HUES64 (cell line): ENCODE data around the gene LEKR1.

Experiments used
- H3K27ac ChIP-seq: 2 replicates; pipeline ENCODE4 v1.7.0; 2013; ENCODE audit warnings: low read depth, low read length, inconsistent platforms
- H3K27me3 ChIP-seq: 2 replicates; pipeline ENCODE4 v1.6.1; 2013; ENCODE audit warnings: mild to moderate bottlenecking, low read length; ENCODE audit not compliant: insufficient read depth
- H3K36me3 ChIP-seq: 2 replicates; pipeline ENCODE4 v1.6.1; 2013; ENCODE audit warnings: mild to moderate bottlenecking, low read length; ENCODE audit not compliant: insufficient read depth
- H3K4me1 ChIP-seq: 2 replicates; pipeline ENCODE4 v1.6.1; 2013; ENCODE audit warnings: mild to moderate bottlenecking, low read length, moderate library complexity; ENCODE audit not compliant: insufficient read depth
- H3K4me3 ChIP-seq: 2 replicates; pipeline ENCODE4 v1.5.1; 2013; ENCODE audit warnings: mild to moderate bottlenecking, low read length, moderate library complexity
- H3K9ac ChIP-seq: 2 replicates; pipeline ENCODE4 v1.6.1; 2013; ENCODE audit warnings: mild to moderate bottlenecking, low read depth, low read length
- H3K9me3 ChIP-seq: 2 replicates; pipeline ENCODE4 v1.6.1; 2013; ENCODE audit warnings: low read depth, low read length; ENCODE audit not compliant: insufficient read depth
- WGBS: fragments of 150-250, 120-280 bp; methylation state at CpG from one replicate; pipeline ENCODE4 v1.1.7; 2013; ENCODE audit warnings: missing lambda C conversion rate; 5-methylcytosine and 5-hydroxymethylcytosine counted together

LEKR1 gene

DNA sequence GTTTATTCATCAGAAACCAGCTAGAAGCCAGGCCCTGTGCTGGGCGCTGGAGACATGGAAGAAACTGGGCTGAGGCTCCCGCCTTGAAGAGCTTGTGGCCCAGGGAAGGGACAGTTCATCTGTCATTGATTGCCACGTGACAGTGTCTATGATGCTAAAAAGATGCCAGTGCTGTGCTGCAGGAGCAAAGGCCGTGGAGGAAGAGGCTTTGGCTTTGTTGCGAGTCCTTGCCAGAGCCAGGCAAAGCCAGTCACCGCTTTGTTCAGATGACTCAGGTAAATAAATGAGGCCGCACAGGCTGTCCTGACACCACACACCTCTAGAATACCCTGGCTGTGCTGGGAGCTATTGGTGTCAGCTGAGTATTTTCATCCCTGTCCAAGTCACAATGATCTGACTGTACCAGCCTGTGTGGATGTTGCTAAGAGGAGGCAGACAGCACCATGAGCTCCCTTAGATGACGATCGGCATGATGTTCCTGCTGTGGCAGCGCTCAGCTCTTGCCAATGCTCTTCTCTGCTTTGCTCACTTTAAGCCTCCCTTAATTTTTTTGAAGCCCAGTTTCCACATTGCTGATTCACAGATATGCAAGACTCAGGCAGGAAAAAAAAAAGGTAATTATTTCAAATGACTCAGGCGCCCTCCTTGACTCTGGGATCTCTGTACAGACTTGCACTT, 256.3 kb downstream of the LEKR1 start:
- H3K9ac ChIP-seq, result no peak overlapping the region
- H3K36me3 ChIP-seq, result no peaks in the 10 kb centered on the region
- H3K4me3 ChIP-seq, result 0 out of 2 replicates have a peak overlapping the region, but pooled peaks have one; percentile 1
- 82% methylated on average over 11 of the region's 11 CpGs for WGBS
- H3K27ac ChIP-seq, result no peak overlapping the region
- H3K27me3 ChIP-seq, result peaks cover 5% of the 10 kb centered on the region
- no peaks in the 10 kb centered on the region for H3K9me3 ChIP-seq
- peaks cover 12% of the 10 kb centered on the region for H3K4me1 ChIP-seq

GRCh38 chr3:157083824-157084223, 257.7 kb downstream of the LEKR1 start:
- Histone ChIP-seq H3K4me1 (peaks cover 23% of the 10 kb centered on the region), H3K27ac (no peak overlapping the region), H3K4me3 (no peak overlapping the region), H3K27me3 (peaks cover 5% of the 10 kb centered on the region), H3K9ac (no peak overlapping the region), H3K36me3 (no peaks in the 10 kb centered on the region), H3K9me3 (no peaks in the 10 kb centered on the region)
- 91% methylated on average over 1 of the region's 1 CpG for WGBS

- Histone ChIP-seq H3K4me1 (peaks cover 31% of the 10 kb centered on the region), H3K27me3 (peaks cover 12% of the 10 kb centered on the region), H3K4me3 (no peak overlapping the region), H3K9ac (no peak overlapping the region), H3K36me3 (no peaks in the 10 kb centered on the region), H3K27ac (no peak overlapping the region), H3K9me3 (no peaks in the 10 kb centered on the region)
- 92% methylated on average over 6 of the region's 6 CpGs for WGBS
Measured at GRCh38 chr3:157086060-157086750, 260.1 kb downstream of the LEKR1 start.

DNA sequence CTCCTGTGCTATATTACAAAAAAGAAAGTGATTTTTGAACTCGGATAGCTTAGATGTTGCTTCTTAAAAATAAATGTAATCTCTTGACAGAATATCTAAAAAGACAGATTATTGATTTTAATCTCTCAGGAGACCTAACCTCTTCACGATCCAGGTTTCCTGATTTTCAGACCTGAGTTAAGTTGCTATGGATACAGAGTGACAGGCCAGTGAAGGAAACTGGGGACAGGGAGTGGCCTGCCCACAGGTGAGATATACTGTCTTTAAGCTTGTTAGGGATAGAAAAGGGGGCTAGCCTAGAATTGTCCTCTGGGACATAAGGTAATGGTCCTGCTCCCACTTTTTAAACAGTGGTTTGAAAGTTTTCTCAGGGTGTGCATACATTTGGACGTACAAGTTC, 260.6 kb downstream of the LEKR1 start:
- Histone ChIP-seq H3K27me3 (peaks cover 12% of the 10 kb centered on the region), H3K27ac (no peak overlapping the region), H3K36me3 (no peaks in the 10 kb centered on the region), H3K9ac (no peak overlapping the region), H3K4me1 (peaks cover 31% of the 10 kb centered on the region), H3K4me3 (no peak overlapping the region), H3K9me3 (no peaks in the 10 kb centered on the region)
- WGBS, result 89% methylated on average over 1 of the region's 3 CpGs

DNA sequence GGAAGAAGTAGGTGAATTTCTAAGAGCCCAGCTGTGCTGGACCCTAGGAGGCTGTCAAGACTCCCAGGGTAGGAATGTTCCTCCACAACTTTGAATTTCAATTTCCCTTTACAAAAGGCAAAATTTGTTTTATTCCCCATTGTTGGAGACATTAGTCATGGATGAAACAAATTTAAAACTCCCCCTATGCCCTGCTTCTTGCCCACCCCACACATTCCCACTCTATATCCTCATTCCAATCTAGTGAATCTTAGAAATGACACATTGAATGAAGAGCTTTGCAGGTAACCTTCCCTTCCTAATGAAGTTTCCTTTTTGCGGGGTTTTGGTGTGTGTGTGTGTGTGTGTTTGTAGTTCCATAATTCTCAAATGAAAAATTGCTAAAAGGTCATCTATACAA, 261.2 kb downstream of the LEKR1 start:
- Histone ChIP-seq H3K4me1 (peaks cover 25% of the 10 kb centered on the region), H3K4me3 (no peak overlapping the region)
- no CpG with 5 or more reads among the region's 1 CpG for WGBS

DNA sequence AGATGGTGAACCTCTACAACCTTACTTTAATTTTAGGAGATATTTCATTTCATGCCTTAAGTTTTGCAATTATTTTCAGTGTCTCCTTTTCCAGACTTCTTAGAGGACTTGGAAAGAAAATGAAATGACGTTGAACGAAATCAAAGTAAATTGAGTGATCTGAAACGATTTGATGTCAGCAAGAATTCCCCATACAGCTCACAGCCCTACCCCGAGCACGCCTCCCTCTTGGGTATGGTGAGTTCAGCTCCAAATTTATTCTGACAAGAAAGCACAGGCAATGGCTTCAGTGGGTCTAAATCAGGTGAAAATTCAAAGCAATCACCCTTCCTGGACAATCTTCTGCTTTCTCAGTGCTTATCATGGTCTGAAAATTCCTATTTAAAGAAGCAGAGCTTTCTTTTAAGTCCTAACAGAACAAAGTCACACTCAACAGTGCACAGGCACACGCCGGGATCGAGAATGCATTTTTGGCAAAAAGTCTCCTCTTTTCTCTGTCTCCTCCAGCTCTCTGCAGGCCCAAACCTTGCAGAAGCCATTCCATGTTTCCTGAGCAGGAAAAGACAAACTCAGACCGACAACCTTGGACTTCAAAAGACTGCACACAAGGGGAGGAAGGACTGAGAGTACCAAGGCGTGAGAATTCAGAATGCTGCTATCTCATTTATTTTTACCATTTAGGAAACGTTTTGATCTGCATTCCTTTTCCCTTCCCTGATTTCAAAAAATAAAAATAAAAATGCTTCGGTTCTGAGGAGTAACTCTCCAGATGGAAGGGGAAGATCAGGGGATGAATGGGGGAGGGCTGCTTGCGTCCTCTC, 261.8 kb downstream of the LEKR1 start:
- WGBS, result 53% methylated on average over 12 of the region's 13 CpGs
- H3K27ac ChIP-seq, result peak overlapping the region; percentile 92
- peaks cover 27% of the 10 kb centered on the region for H3K4me1 ChIP-seq
- H3K4me3 ChIP-seq, result peak overlapping the region; percentile 59
- H3K9ac ChIP-seq, result peak overlapping the region; percentile 84
- no peaks in the 10 kb centered on the region for H3K9me3 ChIP-seq
- H3K36me3 ChIP-seq, result no peaks in the 10 kb centered on the region
- H3K27me3 ChIP-seq, result peaks cover 7% of the 10 kb centered on the region; the same call in 1 of the 2 replicates

More for the DNA sequence above, 261.2 kb downstream of the LEKR1 start:
- no peaks in the 10 kb centered on the region for H3K36me3 ChIP-seq
- H3K9ac ChIP-seq, result no peak overlapping the region
- peaks cover 8% of the 10 kb centered on the region for H3K27me3 ChIP-seq
- H3K27ac ChIP-seq, result no peak overlapping the region
- H3K9me3 ChIP-seq, result no peaks in the 10 kb centered on the region

DNA sequence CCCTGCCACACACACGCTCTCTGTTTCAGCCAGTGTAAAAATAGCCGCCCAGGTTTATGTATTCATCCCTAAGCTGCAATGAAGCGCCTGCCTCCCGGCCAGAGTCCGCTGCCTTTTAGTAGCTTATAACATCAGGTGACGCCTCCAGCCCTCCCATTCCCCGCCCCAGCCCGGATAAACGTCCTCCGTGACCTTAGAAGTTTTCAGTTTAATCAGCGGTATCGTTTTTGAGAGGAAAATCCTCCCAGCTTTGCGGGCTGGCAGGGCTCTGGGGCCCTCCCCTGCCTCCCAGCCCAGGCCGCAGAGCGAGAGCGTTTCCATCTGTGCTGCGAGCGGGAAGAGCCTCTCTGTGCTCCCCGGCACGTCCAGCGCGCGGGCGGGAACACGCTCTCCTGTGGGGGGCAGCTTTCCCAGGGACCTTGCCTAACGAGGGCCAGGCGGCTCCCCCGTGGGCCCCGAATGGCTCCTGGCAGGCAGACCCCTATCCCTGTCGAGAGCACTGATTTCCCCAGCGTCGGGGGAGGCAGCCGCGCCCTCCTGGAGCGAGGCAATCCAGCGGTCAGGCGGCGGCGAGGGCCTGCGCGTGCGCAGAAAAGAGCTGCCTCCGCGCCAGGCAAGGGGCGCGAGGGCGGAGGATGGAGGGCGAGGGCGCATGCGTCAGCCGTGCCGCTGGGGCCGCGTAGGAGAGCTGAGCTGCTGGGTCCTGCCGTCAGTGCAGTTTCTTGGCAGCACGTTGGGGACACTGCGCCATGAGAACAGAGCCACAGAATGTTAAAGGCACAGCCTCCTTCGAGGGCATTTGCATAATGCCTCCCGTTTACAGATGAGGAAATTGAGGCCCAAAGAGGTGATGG, 262.7 kb downstream of the LEKR1 start:
- Histone ChIP-seq H3K9me3 (no peaks in the 10 kb centered on the region), H3K4me1 (peaks cover 29% of the 10 kb centered on the region), H3K27me3 (peaks cover 7% of the 10 kb centered on the region; the same call in 1 of the 2 replicates), H3K9ac (peak overlapping the region; percentile 84), H3K36me3 (no peaks in the 10 kb centered on the region), H3K4me3 (peak overlapping the region; percentile 59), H3K27ac (peak overlapping the region; percentile 92)
- WGBS, result under 1% methylated on average over 59 of the region's 59 CpGs

DNA sequence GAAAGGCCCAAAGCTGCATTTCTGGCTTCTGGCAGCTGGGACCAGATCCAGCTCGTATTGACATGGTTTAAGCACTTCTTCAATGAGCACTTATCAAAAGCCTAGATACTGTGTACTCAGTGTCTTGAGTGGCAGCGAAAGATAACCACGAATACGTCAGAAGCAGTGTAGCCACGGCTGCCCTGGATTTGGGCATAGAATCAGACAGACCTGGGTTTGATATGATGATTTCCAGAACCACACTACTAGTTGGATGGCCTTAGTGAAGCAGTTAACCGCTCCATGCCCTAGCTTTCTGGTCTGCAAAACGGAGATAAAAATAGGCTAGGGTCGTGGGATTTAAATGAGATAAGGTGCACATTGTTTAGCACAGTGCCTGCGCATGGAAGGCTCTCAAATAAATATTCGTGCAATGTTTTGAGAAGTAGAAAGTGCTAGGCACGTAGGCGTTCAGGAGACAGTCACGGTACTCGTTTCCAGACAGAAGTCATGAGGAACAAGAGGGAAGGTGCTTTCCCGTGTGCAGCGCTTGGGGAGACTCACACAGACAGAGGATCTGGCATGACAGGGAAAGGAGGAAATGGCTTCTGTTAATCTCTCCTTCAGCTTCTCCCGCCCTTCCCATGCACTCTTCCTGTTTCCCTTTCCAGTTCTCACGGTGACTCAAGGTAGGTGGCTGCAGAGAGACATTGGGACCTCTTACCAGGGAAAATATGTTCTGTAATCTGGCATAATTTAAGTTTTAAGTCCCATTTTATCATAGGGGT, 263.5 kb downstream of the LEKR1 start:
- Histone ChIP-seq H3K27ac (no peak overlapping the region), H3K4me1 (peaks cover 29% of the 10 kb centered on the region), H3K9ac (no peak overlapping the region), H3K9me3 (no peaks in the 10 kb centered on the region), H3K36me3 (no peaks in the 10 kb centered on the region), H3K4me3 (peak overlapping the region; percentile 59), H3K27me3 (peaks cover 7% of the 10 kb centered on the region; the same call in 1 of the 2 replicates)
- WGBS, result 82% methylated on average over 18 of the region's 18 CpGs

DNA sequence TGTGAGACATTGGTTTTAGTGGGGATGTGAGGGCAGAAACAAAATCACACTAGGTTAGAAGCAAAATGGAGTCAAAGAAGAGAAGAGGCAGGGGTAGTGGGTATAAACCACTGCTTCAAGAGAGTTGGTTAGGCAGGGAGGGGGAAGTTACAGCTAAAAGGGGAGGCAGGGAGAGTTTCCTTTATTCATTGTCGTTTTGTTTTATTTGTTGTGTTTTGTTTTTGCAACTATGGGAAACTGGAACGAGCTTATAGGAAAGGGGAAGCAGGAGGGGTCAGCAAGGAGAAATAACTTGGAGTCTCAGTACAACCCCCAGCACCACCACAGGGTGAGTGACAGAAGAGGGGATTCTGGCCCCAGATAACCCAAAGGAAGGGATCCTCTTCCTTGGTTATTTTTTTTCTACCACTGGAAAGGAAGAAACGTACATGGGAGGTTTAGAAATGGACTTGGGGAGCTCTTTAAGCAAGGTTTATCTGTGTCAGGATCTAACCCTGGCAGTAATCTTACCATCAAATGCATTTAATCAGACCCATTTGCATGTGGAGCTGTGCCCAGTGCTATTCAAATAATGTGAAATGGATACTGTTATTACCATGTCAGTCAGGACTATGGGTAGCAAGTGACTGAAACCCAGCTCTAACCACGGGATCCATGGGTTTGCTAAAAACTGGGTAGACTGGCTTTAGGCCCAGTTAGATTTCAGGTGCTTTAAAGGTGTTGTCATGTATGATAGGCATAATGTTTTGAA, 265.1 kb downstream of the LEKR1 start:
- WGBS, result 91% methylated on average over 4 of the region's 4 CpGs
- H3K9me3 ChIP-seq, result no peaks in the 10 kb centered on the region

More for the DNA sequence above, 265.1 kb downstream of the LEKR1 start:
- Histone ChIP-seq H3K4me3 (no peak overlapping the region), H3K36me3 (no peaks in the 10 kb centered on the region), H3K4me1 (peaks cover 29% of the 10 kb centered on the region), H3K9ac (no peak overlapping the region), H3K27me3 (peaks cover 7% of the 10 kb centered on the region; the same call in 1 of the 2 replicates), H3K27ac (no peak overlapping the region)
